HepG2 (cell line): ENCODE data around the gene DPY30. TPM values are rescaled to one million over a fixed set of nuclear protein-coding genes. Genes with fewer than 3 reads are reported as not detected.
A peak's percentile ranks its signal among the peaks of the same experiment; 100 is the strongest.

ENCODE experiments used
- ESRRA ChIP-seq: sonication (generic); formaldehyde crosslinking; IDR thresholded peaks from 2 replicates; pipeline ENCODE4 v1.5.1; 2020; ENCODE audit warnings: mild to moderate bottlenecking, low read depth, missing genetic modification reagents
- FOXA3 ChIP-seq: IDR thresholded peaks from 2 replicates; pipeline ENCODE4 v1.6.1; 2016; ENCODE audit warnings: missing genetic modification reagents, missing compliant biosample characterization
- MIER3 ChIP-seq: IDR thresholded peaks from 2 replicates; pipeline ENCODE4 v1.6.1; 2016; ENCODE audit warnings: missing compliant biosample characterization, borderline replicate concordance
- ZNF263 ChIP-seq: sonication (generic); formaldehyde crosslinking; IDR thresholded peaks from 2 replicates; pipeline ENCODE4 v1.4.0; 2020; ENCODE audit warnings: missing genetic modification reagents
- polyA plus RNA-seq, 8 experiments: library from polyadenylated mRNA; depleted of rRNA in 3 of 8; stranded (reverse) in 7 of 8; unstranded in 1 of 8; fragments of >200 nt; fragmentation: Illumina TruSeq in 4 of 8; extraction: Trizol in 4 of 8; gene quantifications; 2 replicates each; pipeline versions ENCODE4 v1.2.1 to v1.2.3, GENCODE V29; 2011 to 2016; ENCODE audit warnings: low read depth in 4 of 8, missing spikeins in 1 of 8, mixed read lengths in 1 of 8; ENCODE audit not compliant: insufficient read depth in 1 of 8
- total RNA-seq, 5 experiments: library from RNA; depleted of rRNA; stranded (reverse); fragments of >200 nt; fragmentation: Illumina TruSeq; extraction: Trizol; gene quantifications; 2 replicates each; pipeline ENCODE4 v1.2.3, GENCODE V29; 2016; ENCODE audit warnings: low read depth in 1 of 5
- TF ChIP-seq, protein P1 (sequence below): sonication (generic); formaldehyde crosslinking; IDR thresholded peaks from 2 replicates; pipeline ENCODE4 v1.9.0; 2022; ENCODE audit warnings: low read depth, missing genetic modification reagents
- TF ChIP-seq, protein P2 (sequence below): sonication (generic); formaldehyde crosslinking; conservative IDR thresholded peaks from 2 replicates; pipeline ENCODE4 v1.4.0; 2020; ENCODE audit warnings: mild to moderate bottlenecking, missing genetic modification reagents, moderate library complexity
- TF ChIP-seq, protein P3 (sequence below): sonication (generic); formaldehyde crosslinking; IDR thresholded peaks from 2 replicates; pipeline ENCODE4 v1.4.0; 2020; ENCODE audit warnings: mild to moderate bottlenecking, missing genetic modification reagents

DPY30 gene
- total and polyA plus RNA-seq, 2 of the 13 experiments (the other 11 are each of a cell fraction or from before 2014, with no cell fraction given), result 98.1 to 118 TPM

DNA sequence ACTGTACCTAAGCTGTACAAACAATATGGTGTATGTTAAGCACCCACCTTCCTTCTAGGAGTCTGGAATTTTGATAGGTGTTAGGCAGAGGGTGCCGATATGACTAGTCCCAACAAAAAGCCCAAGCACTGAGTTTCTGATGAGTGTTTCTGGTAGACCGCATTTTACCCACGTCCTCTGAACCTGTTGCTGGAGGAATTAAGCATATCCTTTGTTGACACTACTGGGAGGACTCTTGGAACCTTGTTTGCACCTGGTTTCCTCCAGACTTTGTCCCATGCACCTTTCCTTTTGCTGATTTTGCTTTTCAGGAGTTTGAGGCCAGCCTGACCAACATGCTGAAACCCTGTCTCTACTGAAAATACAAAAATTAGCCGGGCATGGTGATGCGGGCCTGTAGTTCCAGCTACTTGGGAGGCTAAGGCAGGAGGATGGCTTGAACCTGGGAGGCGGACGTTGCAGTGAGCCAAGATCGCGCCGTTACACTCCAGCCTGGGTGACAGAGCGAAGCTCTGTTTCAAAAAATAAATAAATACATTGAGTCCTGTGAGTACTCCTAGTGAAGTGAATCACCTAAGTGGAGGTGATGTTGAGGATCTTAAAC is 12.3 kb upstream of the DPY30 start (continued):
- TF ChIP-seq, protein P1, sequence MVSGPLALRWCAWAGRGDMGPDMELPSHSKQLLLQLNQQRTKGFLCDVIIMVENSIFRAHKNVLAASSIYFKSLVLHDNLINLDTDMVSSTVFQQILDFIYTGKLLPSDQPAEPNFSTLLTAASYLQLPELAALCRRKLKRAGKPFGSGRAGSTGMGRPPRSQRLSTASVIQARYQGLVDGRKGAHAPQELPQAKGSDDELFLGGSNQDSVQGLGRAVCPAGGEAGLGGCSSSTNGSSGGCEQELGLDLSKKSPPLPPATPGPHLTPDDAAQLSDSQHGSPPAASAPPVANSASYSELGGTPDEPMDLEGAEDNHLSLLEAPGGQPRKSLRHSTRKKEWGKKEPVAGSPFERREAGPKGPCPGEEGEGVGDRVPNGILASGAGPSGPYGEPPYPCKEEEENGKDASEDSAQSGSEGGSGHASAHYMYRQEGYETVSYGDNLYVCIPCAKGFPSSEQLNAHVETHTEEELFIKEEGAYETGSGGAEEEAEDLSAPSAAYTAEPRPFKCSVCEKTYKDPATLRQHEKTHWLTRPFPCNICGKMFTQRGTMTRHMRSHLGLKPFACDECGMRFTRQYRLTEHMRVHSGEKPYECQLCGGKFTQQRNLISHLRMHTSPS, result no peak
- peak; percentile 36 for TF ChIP-seq FOXA3
- TF ChIP-seq MIER3 (CRISPR knock-in tag), result no peak
- TF ChIP-seq, protein P2, sequence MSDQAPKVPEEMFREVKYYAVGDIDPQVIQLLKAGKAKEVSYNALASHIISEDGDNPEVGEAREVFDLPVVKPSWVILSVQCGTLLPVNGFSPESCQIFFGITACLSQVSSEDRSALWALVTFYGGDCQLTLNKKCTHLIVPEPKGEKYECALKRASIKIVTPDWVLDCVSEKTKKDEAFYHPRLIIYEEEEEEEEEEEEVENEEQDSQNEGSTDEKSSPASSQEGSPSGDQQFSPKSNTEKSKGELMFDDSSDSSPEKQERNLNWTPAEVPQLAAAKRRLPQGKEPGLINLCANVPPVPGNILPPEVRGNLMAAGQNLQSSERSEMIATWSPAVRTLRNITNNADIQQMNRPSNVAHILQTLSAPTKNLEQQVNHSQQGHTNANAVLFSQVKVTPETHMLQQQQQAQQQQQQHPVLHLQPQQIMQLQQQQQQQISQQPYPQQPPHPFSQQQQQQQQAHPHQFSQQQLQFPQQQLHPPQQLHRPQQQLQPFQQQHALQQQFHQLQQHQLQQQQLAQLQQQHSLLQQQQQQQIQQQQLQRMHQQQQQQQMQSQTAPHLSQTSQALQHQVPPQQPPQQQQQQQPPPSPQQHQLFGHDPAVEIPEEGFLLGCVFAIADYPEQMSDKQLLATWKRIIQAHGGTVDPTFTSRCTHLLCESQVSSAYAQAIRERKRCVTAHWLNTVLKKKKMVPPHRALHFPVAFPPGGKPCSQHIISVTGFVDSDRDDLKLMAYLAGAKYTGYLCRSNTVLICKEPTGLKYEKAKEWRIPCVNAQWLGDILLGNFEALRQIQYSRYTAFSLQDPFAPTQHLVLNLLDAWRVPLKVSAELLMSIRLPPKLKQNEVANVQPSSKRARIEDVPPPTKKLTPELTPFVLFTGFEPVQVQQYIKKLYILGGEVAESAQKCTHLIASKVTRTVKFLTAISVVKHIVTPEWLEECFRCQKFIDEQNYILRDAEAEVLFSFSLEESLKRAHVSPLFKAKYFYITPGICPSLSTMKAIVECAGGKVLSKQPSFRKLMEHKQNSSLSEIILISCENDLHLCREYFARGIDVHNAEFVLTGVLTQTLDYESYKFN (CRISPR knock-in tag), result peak; percentile 42
- TF ChIP-seq ESRRA (CRISPR knock-in tag), result no peak
- peak; percentile 91 for TF ChIP-seq ZNF263 (CRISPR knock-in tag)
- TF ChIP-seq, protein P3, sequence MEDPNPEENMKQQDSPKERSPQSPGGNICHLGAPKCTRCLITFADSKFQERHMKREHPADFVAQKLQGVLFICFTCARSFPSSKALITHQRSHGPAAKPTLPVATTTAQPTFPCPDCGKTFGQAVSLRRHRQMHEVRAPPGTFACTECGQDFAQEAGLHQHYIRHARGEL (CRISPR knock-in tag), result 0 out of 2 replicates have a peak, but pooled peaks have one; percentile 20
